Activated CD8-positive, alpha-beta memory T cell treated with anti-CD3 and anti-CD28 coated beads for 4 hours (primary cell): ENCODE data around the gene BUB3.

Experiments
- DNase-seq, 2 donors: peaks; one replicate each; pipeline ENCODE4 v3.0.0-alpha.2; 2020; ENCODE audit warnings: low read depth in 2 of 2

BUB3 gene

GRCh38 chr10:123141791-123142700, 12.2 kb upstream of the BUB3 start:
- DNase-seq, result no peak

- no peak for DNase-seq
Observed at GRCh38 chr10:123142701-123143161, 11.5 kb upstream of the BUB3 start.

- no peak for DNase-seq
Observed at GRCh38 chr10:123143162-123143824, 10.9 kb upstream of the BUB3 start.

GRCh38 chr10:123143825-123144168, 10.4 kb upstream of the BUB3 start:
- no peak for DNase-seq

GRCh38 chr10:123144697-123145541, 9.3 kb upstream of the BUB3 start:
- no peak for DNase-seq

GRCh38 chr10:123145542-123146012, 8.6 kb upstream of the BUB3 start:
- DNase-seq, result no peak

- DNase-seq, result no peak
Observed at GRCh38 chr10:123146013-123146893, 7.9 kb upstream of the BUB3 start.

- DNase-seq, result no peak
Observed at GRCh38 chr10:123146894-123147634, 7.1 kb upstream of the BUB3 start.

- no peak for DNase-seq
Observed at GRCh38 chr10:123147635-123148413, 6.4 kb upstream of the BUB3 start, which contains the start of gene HMX2. TSS of gene HMX2 (plus strand) at chr10:123148136. CDS start at chr10:123148379, 243 bp downstream.

- DNase-seq, result no peak
Observed at GRCh38 chr10:123148414-123149161, 5.6 kb upstream of the BUB3 start.

- DNase-seq, result no peak
Observed at GRCh38 chr10:123149162-123149567, 5.0 kb upstream of the BUB3 start.

- no peak for DNase-seq
Observed at GRCh38 chr10:123149568-123150270, 4.5 kb upstream of the BUB3 start.

GRCh38 chr10:123150271-123150985, 3.8 kb upstream of the BUB3 start:
- no peak for DNase-seq

GRCh38 chr10:123150986-123151736, 3.0 kb upstream of the BUB3 start:
- DNase-seq, result no peak

- DNase-seq, result no peak
Observed at GRCh38 chr10:123151737-123152135, 2.5 kb upstream of the BUB3 start.

- no peak for DNase-seq
Observed at GRCh38 chr10:123153486-123154091, 613 bp upstream of the BUB3 start.
